HG03159 (cell line): ENCODE results near the gene COPS4.
"Not testable (repeated sequence)": the region's sequence is repeated elsewhere in the genome, so short reads cannot be mapped to it uniquely, and the experiment has no call there.

Experiments used
- ATAC-seq: cut with Tn5 transposase; IDR thresholded peaks from one replicate; pipeline ENCODE4 v1.9.1; 2021; ENCODE audit warnings: mild to moderate bottlenecking, moderate library complexity; ENCODE audit not compliant: unreplicated experiment

Gene COPS4

GRCh38 chr4:83023599-83023998 is 11.4 kb upstream of the COPS4 start:
- not testable (repeated sequence) for ATAC-seq

DNA sequence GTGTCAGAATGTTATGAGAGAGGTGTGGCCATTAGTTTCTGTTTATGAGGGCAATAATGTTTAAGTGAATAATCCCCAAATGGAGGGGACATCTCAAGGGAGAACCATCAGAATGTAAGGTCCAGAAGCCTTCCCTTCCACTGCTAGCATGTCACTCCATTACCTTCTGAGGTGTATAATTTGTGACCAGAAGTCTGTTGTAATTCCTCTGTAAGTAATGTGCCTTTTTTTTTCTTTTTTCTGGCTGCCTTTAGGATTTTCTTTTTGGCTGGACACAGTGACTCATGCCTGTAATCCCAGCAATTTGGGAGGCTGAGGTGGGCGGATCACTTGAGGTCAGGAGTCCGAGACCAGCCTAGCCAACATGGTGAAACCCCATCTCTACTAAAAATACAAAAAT is 10.8 kb upstream of the COPS4 start:
- no peak for ATAC-seq

- ATAC-seq = no peak
Observed at GRCh38 chr4:83025563-83025962, 9.4 kb upstream of the COPS4 start.

DNA sequence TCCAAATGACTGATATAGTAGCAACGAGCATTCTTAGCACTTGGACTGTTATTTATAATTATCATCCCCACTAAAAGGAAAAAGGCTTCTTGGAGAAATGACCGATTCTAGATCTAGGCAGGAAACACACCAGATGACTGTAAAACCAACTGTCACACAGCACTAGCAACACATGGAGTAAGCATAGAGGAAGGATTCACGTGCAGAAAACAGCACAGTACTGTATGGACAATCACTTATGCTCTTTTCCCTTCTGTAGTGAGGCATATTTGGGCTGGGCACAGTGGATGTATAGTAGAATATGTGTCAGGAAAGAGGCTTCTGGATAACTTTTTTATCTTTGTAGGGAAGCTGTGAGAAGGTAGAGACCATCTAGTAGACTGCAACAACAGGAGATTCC is 6.0 kb upstream of the COPS4 start:
- ATAC-seq = no peak

DNA sequence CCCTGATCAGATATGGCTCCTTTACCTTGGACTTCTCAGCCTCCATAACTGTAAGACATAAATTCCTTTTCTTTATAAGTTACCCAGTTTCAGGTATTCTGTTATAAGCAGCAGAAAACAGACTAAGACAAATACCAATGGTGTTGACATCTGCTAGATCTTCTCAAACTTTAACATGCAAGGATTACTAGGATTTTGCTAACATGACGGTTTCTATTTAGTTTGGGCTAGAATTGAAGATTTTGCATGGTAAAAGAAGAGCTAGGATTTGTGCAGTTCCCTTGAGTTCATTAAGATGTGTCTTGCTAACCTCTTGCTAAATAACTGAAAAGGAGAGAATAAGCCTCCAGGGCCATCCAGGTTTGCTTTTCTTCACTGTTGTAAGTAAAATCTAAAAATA is 5.3 kb upstream of the COPS4 start:
- ATAC-seq = no peak

DNA sequence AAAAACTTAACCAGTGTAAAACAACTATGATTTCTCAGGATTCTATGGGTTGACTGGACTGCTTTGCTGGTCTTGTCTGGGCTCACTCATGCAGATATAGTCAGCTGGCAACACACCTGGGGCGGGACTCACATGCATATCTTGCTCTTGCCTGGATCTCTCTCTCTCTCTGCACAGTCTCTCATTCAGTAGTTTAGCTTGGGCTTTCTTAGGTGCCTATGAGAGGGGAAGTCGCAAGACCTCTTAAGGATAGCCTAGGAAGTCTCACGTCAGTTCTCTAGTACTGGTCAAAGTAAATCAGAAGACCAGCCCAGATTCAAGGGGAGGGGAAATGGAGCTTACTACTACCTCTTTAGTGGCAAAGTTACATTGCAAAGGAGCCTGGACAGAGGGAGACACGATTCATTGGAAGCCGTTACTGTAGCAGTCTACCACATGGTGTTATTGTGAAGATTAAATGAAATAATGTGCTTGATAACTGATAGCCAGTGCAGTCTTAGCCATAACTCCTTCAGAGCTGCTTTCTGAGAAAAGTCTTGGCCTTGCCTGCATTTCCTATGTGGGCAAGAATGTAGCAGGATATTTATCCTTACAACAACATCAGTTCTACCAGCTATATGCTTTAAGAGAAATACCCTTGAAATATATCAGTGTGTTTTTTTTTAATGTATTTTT is 2.1 kb downstream of the COPS4 start:
- ATAC-seq = no peak

- ATAC-seq = no peak
Observed at GRCh38 chr4:83040269-83040668, 5.3 kb downstream of the COPS4 start.

- ATAC-seq = not testable (repeated sequence)
Observed at GRCh38 chr4:83043157-83043556, 8.2 kb downstream of the COPS4 start.

- no peak for ATAC-seq
Observed at GRCh38 chr4:83043801-83044407, 8.9 kb downstream of the COPS4 start.

DNA sequence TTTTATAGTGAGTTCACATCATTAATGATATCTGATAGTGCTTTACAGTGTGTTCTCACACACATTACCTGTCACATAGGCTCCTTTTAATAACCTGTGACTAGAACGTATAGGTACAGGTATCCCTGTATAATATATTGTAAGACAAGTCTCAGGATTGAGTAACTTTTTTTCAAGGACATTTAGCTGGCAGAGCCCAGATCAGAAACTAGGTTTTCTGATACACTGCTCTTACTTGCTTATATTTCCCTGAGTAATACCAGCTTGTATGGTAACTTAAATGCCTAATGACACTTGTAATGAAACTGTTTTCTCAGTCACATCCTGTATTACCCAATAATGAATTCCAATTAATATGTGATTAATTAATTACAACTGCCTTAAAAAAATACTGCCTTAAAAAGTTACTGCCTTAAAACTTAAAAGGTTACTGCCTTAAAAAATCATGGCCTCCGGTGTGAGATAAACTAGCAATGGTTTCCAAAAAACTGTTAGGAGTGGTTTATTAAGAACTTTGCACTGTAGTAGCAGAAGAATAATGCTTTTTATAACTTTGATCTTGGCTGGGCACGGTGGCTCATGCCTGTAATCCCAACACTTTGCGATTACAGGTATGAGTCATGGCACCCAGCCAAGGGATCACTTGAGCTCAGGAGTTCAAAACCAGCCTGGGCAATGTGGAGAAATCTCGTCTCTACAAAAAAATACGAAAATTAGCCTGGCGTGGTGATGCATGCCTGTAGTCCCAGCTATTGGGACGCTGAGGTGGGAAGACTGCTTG is 11.9 kb downstream of the COPS4 start:
- no peak for ATAC-seq

DNA sequence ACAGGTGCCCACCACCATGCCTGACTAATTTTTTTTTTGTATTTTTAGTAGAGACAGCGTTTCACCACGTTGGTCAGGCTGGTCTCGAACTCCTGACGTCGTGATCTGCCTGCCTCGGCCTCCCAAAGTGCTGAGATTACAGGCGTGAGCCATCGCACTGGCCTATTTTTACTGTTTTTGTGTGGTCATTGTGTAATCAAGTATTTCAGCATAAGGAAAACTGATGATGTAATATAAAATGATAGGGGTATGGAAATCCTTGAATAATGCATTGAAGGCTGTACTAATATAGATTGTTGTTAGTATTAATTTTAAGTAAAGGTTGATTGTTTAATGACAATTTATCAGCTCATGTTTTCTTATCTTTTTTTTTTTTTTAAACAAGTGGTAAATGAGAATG is 13.8 kb downstream of the COPS4 start:
- not testable (repeated sequence) for ATAC-seq

- ATAC-seq = no peak
Observed at GRCh38 chr4:83054928-83055327, 19.9 kb downstream of the COPS4 start.

DNA sequence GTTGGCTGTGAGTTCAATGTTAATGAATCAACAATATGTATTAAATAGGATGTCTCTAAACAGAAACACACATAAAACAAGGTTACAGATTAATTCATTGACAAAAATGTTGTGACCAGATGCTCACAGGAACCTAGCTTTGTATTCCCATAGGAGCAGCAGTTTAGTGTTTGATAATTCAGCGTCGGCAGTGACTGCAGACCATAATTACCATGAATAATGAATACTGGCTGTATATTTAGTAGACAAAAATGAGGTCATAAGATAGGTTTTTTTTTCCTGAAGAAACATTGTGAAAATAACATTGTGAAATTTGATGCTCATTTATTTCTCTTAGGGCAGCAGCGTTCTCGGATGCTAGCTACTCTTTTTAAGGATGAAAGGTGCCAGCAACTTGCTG is 27.8 kb downstream of the COPS4 start:
- ATAC-seq = no peak

DNA sequence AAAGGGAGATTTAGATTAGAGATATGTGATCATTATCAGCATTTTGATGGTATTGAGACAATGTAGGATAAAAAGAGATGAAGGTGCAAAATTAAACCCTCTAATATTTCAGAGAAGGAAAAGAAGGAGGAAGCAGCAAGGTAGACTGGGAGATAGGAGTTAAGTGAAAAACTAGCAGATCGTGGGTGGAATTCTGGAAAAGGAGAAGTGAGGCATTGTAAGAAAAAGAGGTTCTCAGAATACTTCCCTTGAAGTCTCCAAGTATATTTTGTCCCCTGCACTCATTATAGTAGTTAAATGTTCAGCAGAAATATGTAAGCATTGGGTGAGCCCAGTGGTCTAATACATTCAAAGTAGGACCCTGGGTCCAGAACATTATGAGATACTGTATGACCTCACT is 30.3 kb downstream of the COPS4 start:
- no peak for ATAC-seq

GRCh38 chr4:83067058-83067639 is 32.2 kb downstream of the COPS4 start:
- no peak for ATAC-seq

GRCh38 chr4:83071116-83071515 is 36.1 kb downstream of the COPS4 start:
- ATAC-seq = no peak

DNA sequence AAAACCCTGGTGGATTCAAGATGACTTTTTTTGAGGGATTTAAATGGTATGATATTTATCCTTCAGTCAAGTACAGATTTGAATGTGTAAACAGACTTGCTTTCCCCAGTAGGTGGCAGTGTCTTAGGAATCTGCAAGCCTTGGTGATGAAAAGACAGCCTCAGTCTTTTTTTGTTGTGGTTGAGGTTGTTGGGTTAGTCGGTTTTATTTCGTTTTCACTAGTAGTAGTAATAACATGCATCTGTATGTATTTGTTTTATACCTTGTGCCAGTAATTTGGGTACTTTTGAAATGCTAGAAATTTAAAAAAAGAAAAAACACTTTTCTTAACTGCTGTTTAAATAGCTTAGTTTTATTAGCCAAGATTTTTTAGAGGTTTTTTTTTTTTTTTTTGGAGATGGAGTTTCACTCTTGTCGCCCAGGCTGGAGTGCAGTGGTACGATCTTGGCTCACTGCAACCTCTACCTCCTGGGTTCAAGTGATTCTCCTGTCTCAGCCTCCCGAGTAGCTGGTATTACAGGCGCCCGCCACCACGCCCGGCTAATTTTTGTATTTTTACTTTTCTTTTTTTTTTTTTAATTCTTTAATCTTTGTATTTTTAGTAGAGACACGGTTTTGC is 39.2 kb downstream of the COPS4 start:
- peak; percentile 81 for ATAC-seq

DNA sequence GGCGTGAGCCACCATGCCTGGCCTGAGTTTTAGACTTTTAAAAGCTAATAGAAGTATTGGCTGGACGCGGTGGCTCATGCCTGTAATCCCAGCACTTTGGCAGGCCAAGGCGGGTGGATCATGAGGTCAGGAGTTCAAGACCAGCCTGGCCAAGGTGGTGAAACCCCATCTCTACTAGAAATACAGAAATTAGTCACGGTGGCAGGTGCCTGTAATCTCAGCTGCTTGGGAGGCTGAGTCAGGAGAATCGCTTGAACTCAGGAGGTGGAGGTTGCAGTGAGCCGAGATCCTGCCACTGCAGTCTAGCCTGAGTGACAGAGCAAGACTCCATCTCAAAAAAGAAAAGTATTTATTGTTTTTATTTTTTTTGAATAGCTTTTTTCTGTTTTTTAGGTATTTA is 39.8 kb downstream of the COPS4 start:
- not testable (repeated sequence) for ATAC-seq

GRCh38 chr4:83075311-83076095 is 40.5 kb downstream of the COPS4 start:
- no peak for ATAC-seq

DNA sequence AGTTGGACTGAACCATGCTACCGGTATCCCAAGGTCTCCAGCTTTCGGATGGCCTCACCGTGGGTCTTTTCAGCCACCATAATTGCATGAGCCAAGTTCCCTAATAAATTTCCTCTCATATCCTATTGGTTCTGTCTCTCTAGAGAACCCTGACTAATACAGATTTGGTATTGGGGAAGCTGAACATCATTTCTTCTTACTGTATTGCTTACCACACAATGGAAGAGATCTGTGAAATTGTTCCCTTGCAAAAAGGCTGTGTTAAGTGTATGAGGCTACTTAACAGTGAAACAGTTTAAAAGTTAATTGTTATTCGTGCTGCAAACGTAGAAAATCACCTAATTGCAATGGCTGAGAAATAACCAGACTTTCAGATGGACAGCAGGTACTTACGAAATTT is 45.6 kb downstream of the COPS4 start:
- no peak for ATAC-seq

GRCh38 chr4:83082777-83083176 is 47.8 kb downstream of the COPS4 start:
- ATAC-seq = no peak
